ENCODE results near the gene INTS1. TPM values are rescaled to one million over a fixed set of nuclear protein-coding genes. Genes with fewer than 3 reads are reported as not detected.

INTS1 gene
- total and polyA plus RNA-seq, 4 donors = 31.2 to 121 (median 46.0) TPM

GRCh38 chr7:1478480-1478879, 25.7 kb downstream of the INTS1 start:
- no peak for TF ChIP-seq CTCF (IDR thresholded peaks at IDR 0.05; ENCODE audit: control extremely low read depth, extremely low read depth)
- H3K27me3 ChIP-seq (ENCODE audit: control insufficient read depth in 3 of 3, insufficient read depth in 3 of 3, low read length in 2 of 3) = no peaks in the 10 kb centered on the region
- ATAC-seq (ENCODE audit: insufficient read depth, low FRiP score) = no peak
- H3K27ac ChIP-seq (ENCODE audit: low read depth in 1 of 2, low read length in 1 of 2) = no peak overlapping the region
- DNase-seq = no peak
- H3K4me1 ChIP-seq (ENCODE audit: control insufficient read depth in 5 of 5, insufficient read depth in 5 of 5, low read length in 5 of 5) = no peaks in the 10 kb centered on the region
- H3K9me3 ChIP-seq (ENCODE audit: control insufficient read depth in 4 of 4, insufficient read depth in 3 of 4, low read length in 3 of 4) = no peaks in the 10 kb centered on the region
- H3K36me3 ChIP-seq (ENCODE audit: control insufficient read depth in 4 of 4, insufficient read depth in 4 of 4, low read length in 4 of 4) = peaks cover 4 to 91% (median 13%) of the 10 kb centered on the region in 4 donors
- H3K4me3 ChIP-seq = no peak overlapping the region
- WGBS, 2 donors = 90 to 93% methylated on average over 19 of the region's 19 CpGs
- no peak overlapping the region for H3K9ac ChIP-seq (ENCODE audit: insufficient read depth in 1 of 2, low read length in 2 of 2)

- Histone ChIP-seq H3K27ac (ENCODE audit: low read depth in 1 of 2, low read length in 1 of 2) (no peak overlapping the region), H3K9me3 (ENCODE audit: control insufficient read depth in 4 of 4, insufficient read depth in 3 of 4, low read length in 3 of 4) (no peaks in the 10 kb centered on the region), H3K4me1 (ENCODE audit: control insufficient read depth in 5 of 5, insufficient read depth in 5 of 5, low read length in 5 of 5) (no peaks in the 10 kb centered on the region), H3K4me3 (no peak overlapping the region), H3K27me3 (ENCODE audit: control insufficient read depth in 3 of 3, insufficient read depth in 3 of 3, low read length in 2 of 3) (no peaks in the 10 kb centered on the region), H3K36me3 (ENCODE audit: control insufficient read depth in 4 of 4, insufficient read depth in 4 of 4, low read length in 4 of 4) (peaks cover 5 to 91% (median 16%) of the 10 kb centered on the region in 4 donors), H3K9ac (ENCODE audit: insufficient read depth in 1 of 2, low read length in 2 of 2) (no peak overlapping the region)
- 92 to 94% methylated on average over 15 of the region's 15 CpGs for WGBS, 2 donors
- TF ChIP-seq CTCF (IDR thresholded peaks at IDR 0.05; ENCODE audit: control extremely low read depth, extremely low read depth) = no peak
- ATAC-seq (ENCODE audit: insufficient read depth, low FRiP score) (no peak), DNase-seq (no peak)
Measured at GRCh38 chr7:1476859-1477258, 27.3 kb downstream of the INTS1 start.

GRCh38 chr7:1475991-1476390, 28.2 kb downstream of the INTS1 start:
- H3K9ac ChIP-seq (ENCODE audit: insufficient read depth in 1 of 2, low read length in 2 of 2) = no peak overlapping the region
- H3K4me1 ChIP-seq (ENCODE audit: control insufficient read depth in 5 of 5, insufficient read depth in 5 of 5, low read length in 5 of 5) = no peaks in the 10 kb centered on the region
- no peak overlapping the region for H3K27ac ChIP-seq (ENCODE audit: low read depth in 1 of 2, low read length in 1 of 2)
- ATAC-seq (ENCODE audit: insufficient read depth, low FRiP score) (no peak), DNase-seq (no peak)
- no peaks in the 10 kb centered on the region for H3K9me3 ChIP-seq (ENCODE audit: control insufficient read depth in 4 of 4, insufficient read depth in 3 of 4, low read length in 3 of 4)
- no peak for TF ChIP-seq CTCF (IDR thresholded peaks at IDR 0.05; ENCODE audit: control extremely low read depth, extremely low read depth)
- peaks cover 5 to 92% (median 16%) of the 10 kb centered on the region in 4 donors for H3K36me3 ChIP-seq (ENCODE audit: control insufficient read depth in 4 of 4, insufficient read depth in 4 of 4, low read length in 4 of 4)
- WGBS, 2 donors = 95% methylated on average over 19 to 22 of the region's 22 CpGs
- no peaks in the 10 kb centered on the region for H3K27me3 ChIP-seq (ENCODE audit: control insufficient read depth in 3 of 3, insufficient read depth in 3 of 3, low read length in 2 of 3)
- no peak overlapping the region for H3K4me3 ChIP-seq

GRCh38 chr7:1475393-1475792, 28.8 kb downstream of the INTS1 start:
- Histone ChIP-seq H3K36me3 (ENCODE audit: control insufficient read depth in 4 of 4, insufficient read depth in 4 of 4, low read length in 4 of 4) (peaks cover 5 to 92% (median 18%) of the 10 kb centered on the region in 4 donors), H3K4me3 (no peak overlapping the region), H3K27ac (ENCODE audit: low read depth in 1 of 2, low read length in 1 of 2) (no peak overlapping the region), H3K4me1 (ENCODE audit: control insufficient read depth in 5 of 5, insufficient read depth in 5 of 5, low read length in 5 of 5) (no peaks in the 10 kb centered on the region), H3K9me3 (ENCODE audit: control insufficient read depth in 4 of 4, insufficient read depth in 3 of 4, low read length in 3 of 4) (no peaks in the 10 kb centered on the region), H3K9ac (ENCODE audit: insufficient read depth in 1 of 2, low read length in 2 of 2) (no peak overlapping the region), H3K27me3 (ENCODE audit: control insufficient read depth in 3 of 3, insufficient read depth in 3 of 3, low read length in 2 of 3) (no peaks in the 10 kb centered on the region)
- DNase-seq (no peak), ATAC-seq (ENCODE audit: insufficient read depth, low FRiP score) (no peak)
- 92 to 95% methylated on average over 17 of the region's 17 CpGs for WGBS, 2 donors
- TF ChIP-seq CTCF (IDR thresholded peaks at IDR 0.05; ENCODE audit: control extremely low read depth, extremely low read depth) = no peak

Measured in lung (tissue), 12 donors.